ENCODE measurements around the gene PLXNA1.

Gene PLXNA1

DNA sequence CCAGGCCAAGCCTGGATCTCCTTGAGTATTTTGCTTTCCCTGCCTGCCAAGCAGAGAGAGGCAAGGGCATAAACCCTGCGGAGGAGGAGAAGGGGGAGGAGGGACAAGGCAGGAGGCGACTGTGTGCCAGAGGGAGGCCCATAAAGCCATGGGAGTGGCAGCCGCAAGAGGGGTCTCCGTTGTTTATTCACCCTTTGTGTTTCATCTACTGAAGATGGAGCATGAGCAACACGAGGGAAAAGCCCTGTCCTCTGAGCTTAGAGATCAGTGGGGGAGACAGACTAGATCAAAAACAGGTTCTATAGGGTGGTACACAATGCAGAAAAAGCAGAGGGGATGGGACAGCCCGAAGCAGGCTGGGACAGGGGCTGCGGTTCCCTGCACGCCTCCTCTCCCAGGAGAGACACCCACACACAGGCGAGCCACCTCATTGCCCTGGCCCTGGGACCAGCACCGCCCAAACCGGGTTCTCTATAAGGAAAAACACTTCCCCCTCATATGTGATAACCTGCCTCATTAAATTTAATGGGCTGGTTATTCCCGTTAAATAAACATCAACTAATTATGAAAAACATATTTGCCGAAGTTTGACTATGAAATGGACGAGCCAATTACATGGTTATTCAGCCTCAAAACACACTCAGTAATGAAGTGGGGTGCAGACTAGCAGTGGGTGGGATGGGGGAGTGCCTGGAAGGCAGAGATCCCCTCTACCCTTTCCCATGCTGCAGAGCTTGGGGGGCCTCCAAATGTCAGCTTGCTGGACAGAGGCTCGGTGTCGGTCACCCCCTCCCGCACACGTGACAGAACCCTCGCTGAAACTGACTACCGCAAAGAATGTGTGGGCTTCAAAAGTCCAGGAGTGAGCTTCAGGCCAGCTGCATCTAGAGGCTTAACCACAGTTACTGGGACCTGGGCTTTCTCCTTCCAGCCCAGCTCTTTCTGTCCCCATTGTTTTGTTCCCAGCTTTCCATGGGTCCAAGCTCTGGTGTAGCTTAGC, 14.2 kb upstream of the PLXNA1 start:
- DNase-seq: no peak

- no peak for DNase-seq
Observed at GRCh38 chr3:126969586-126969985, 13.3 kb upstream of the PLXNA1 start.

GRCh38 chr3:126970101-126970500, 12.8 kb upstream of the PLXNA1 start:
- no peak for DNase-seq

- no peak for DNase-seq
Observed at GRCh38 chr3:126970921-126971320, 12.0 kb upstream of the PLXNA1 start.

- DNase-seq: no peak
Observed at GRCh38 chr3:126971891-126972351, 11.0 kb upstream of the PLXNA1 start.

DNA sequence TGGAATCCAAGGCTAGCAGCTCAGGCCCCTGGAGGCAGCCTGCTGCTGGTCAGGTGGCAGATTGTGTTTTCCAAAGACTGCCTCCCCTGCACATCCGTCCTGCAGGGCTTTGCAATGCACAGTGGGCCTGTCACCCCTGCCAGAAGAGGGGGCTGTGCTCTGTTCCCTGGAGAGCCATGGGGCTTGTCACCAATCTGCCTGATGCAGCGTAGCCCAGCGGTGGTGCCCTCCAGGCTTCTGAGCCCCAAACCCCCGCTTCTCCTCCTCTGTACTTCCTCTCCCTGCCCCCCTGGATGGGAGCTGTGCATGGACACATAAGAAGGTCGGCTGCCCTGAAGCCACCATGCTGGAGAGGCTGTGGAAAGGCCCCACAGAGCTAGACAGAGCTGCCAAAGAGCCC, 10.0 kb upstream of the PLXNA1 start:
- no peak for DNase-seq

GRCh38 chr3:126973814-126974213, 9.1 kb upstream of the PLXNA1 start:
- DNase-seq: no peak

- no peak for DNase-seq
Observed at GRCh38 chr3:126974756-126975155, 8.2 kb upstream of the PLXNA1 start.

GRCh38 chr3:126976906-126977305, 6.0 kb upstream of the PLXNA1 start:
- DNase-seq: no peak

DNA sequence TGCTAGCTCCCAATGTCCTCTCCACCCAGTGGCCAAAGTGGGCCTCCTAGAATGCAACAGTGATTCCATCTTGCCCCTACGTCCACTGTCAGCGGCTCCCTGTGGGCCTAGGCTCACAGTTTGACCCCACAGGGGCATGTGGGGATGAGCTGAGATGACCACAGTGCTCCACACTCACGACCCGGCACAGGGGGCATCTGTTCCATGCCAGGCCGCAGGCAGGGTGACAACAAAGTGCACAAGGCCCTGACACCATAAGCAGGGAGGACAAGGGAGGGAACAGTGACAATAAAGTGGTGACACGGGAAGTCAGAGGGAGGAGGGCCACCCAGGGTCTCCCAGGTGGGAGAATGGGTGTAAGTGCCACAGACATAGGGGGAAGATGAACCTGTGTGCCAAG, 5.1 kb upstream of the PLXNA1 start:
- DNase-seq: no peak

GRCh38 chr3:126978291-126978690, 4.6 kb upstream of the PLXNA1 start:
- no peak for DNase-seq

GRCh38 chr3:126979046-126979628, 3.8 kb upstream of the PLXNA1 start:
- DNase-seq: no peak

GRCh38 chr3:126980266-126980811, 2.6 kb upstream of the PLXNA1 start:
- no peak for DNase-seq

- DNase-seq: no peak
Observed at GRCh38 chr3:126982126-126982470, 817 bp upstream of the PLXNA1 start.

DNA sequence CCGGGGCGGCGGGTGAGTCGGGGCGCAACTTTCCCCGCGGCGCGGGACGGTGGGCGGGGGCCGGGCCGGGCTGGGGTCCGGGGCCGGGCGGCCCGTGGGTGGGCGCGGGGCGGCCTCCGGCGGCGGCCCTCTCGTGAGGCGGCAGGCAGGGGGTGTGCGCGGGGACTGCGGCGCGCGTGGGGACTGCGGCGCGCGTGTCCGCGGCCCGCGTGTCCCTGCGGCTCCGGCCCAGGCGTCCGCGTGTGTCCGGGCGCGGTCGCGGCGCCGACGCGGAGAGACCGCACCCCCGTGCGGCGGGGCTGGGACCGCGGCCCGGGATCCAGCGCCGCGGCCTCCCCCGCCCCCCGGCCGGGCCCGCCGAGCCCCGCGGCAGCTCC, 349 bp downstream of the PLXNA1 start:
- no peak for DNase-seq

DNA sequence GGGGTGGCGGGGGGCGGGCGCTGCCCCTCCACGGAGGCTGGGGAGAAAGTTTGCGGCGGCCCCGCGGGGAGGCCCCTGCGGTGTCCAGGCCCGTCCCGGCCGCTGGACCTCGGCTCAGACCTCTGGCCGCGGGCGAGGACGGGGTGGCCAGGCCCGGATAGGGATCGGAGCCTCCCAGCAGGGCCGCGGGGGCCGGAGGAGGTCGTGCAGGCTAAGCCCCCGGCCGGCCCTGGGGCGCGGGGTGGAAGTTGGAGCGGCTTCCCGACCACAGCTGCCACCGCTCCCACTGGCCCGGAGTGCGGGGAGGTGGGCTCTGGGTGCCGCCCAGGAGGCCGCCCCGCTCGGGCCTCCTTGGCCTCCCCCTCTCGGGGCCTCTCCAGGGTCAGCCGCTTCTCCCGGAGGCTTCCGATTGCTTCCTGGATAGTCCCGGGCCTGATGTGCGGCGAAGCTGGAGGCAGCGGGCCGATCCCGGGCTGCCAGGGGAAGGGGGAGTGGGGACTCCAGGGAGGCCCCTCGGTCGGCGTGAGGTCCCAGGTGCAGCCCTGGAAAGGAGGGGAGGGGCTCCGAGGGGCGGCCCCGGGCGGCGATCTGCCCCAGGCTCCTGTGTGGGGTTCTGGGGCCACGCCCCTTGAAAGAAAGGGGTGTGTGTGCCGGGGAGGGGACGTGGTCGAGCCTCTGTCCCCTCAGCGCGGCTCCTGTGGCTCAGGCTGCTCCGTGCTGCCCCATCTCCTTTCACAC, 907 bp downstream of the PLXNA1 start:
- no peak for DNase-seq

GRCh38 chr3:126984391-126985131, 1.6 kb downstream of the PLXNA1 start:
- no peak for DNase-seq

GRCh38 chr3:126985132-126985985, 2.4 kb downstream of the PLXNA1 start:
- no peak for DNase-seq

GRCh38 chr3:126986001-126986400, 3.1 kb downstream of the PLXNA1 start:
- no peak for DNase-seq

GRCh38 chr3:126987129-126987528, 4.2 kb downstream of the PLXNA1 start:
- no peak for DNase-seq

DNA sequence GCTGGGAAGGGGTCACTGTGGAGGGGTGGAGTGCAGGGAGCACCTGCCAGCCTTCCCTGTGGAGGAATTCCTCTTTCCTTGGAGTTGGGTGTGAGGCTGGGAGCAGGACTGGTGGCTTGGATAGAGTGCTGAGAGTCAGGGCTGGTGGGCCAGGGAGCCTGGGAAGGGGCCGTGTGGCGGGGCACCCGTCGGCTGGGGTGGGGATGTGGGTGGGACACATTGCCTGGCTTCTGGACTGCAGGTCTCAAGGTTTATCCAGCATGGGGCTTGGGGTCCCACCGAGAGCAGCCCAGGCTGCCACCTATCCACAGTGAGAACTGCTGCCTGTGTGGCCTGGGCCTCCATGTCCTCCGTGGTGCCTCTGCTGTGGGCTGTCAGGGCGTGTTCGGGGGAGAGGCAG, 4.7 kb downstream of the PLXNA1 start:
- no peak for DNase-seq

Measured in NK-92 treated with Interleukin-12 subunit alpha and Interleukin-12 subunit beta, amount 100 ng/mL, for 24 hours (cell line).